Left lung (tissue), 10 donors: ENCODE measurements around the gene COL24A1. TPM values are rescaled to one million over a fixed set of nuclear protein-coding genes. Genes with fewer than 3 reads are reported as not detected.

Experiments
- ATAC-seq: fragments of 200-7000 bp; cut with Tn5 transposase; one replicate; pipeline ENCODE4 v1.9.1; 2020; ENCODE audit warnings: moderate library complexity
- DNase-seq, 4 donors: peaks; one replicate each; pipeline ENCODE4 v3.0.0-alpha.2; 2013 to 2020
- H3K27ac ChIP-seq, 2 donors: fragments of 200-600 bp; sonication (generic) in 1 of 2; one replicate each; pipeline versions ENCODE4 v1.5.0 to v1.8.0; 2020 to 2021
- H3K27me3 ChIP-seq, 2 donors: fragments of 200-600 bp; sonication (generic) in 1 of 2; one replicate each; pipeline versions ENCODE4 v1.5.0 to v1.8.0; 2020 to 2021
- H3K36me3 ChIP-seq, 2 donors: fragments of 200-600 bp; sonication (generic) in 1 of 2; one replicate each; pipeline versions ENCODE4 v1.5.0 to v1.8.0; 2020 to 2021
- H3K4me1 ChIP-seq, 2 donors: fragments of 200-600 bp; one replicate each; pipeline ENCODE4 v1.8.0; 2021
- H3K4me3 ChIP-seq, 2 donors: fragments of 200-600 bp; sonication (generic) in 1 of 2; one replicate each; pipeline versions ENCODE4 v1.5.0 to v1.8.0; 2020 to 2021; ENCODE audit warnings: mild to moderate bottlenecking in 1 of 2
- H3K9me3 ChIP-seq, 2 donors: fragments of 200-600 bp; sonication (generic) in 1 of 2; one replicate each; pipeline versions ENCODE4 v1.5.0 to v1.8.0; 2020 to 2021
- CTCF ChIP-seq, 2 donors: fragments of 200-600 bp; sonication (generic) in 1 of 2; IDR thresholded peaks; one replicate each; pipeline versions ENCODE4 v1.5.0 to v1.8.0; 2021; ENCODE audit warnings: antibody characterized with exemption in 2 of 2
- intact Hi-C, 2 donors: fragments of 100-400 bp; cut with DNase I; formaldehyde crosslinking; loops; one replicate each; pipeline versions ENCODE4 v1.11.2 to v1.14.2; 2022
- polyA plus RNA-seq, 6 donors: library from polyadenylated mRNA; unstranded; fragments of 120-200 nt; gene quantifications; one replicate each; pipeline ENCODE4 v1.2.1, GENCODE V29; 2013; ENCODE audit not compliant: insufficient read length in 6 of 6
- total RNA-seq, 2 donors: library from RNA; stranded (reverse); fragmentation: NEBNext Ultra II Directional; extraction: Animal tissue kit (Norgen Biotek cat#: 25700); gene quantifications; one replicate each; pipeline ENCODE4 v1.2.1, GENCODE V29; 2021
- donor health status: DM: no; HTN: yes; CAD: no.
- donor health status: DM: no; HTN: no; CAD: no.

Gene COL24A1
- total and polyA plus RNA-seq, 8 donors, result 0.84 to 40.8 (median 29.1) TPM

DNA sequence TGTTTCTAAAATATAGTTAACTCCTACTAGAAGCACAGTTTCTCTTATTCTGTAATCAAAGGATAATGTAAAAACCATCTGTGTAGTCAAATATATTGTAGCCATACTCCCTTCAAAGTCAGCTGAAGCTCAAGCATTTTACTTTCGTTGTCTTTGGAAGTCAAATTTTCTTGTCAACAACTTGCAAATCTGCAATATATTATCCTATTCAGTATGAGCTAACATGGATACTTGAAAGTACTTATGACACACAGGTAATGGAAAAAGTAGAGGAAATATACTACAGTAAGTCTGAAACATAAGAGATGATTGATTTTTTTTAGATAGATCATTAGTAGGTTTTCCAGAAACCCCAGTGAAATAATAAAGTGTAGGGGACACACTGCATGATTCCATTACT lies 121.5 kb downstream of the COL24A1 start:
- no peaks in the 10 kb centered on the region for H3K36me3 ChIP-seq
- peak in 1 of 4 donors; percentile 7 for DNase-seq
- ATAC-seq, result no peak
- no peak for TF ChIP-seq CTCF (IDR thresholded peaks at IDR 0.05)
- H3K9me3 ChIP-seq, result no peaks in the 10 kb centered on the region
- no peaks in the 10 kb centered on the region for H3K27me3 ChIP-seq
- no peaks in the 10 kb centered on the region for H3K4me1 ChIP-seq
- H3K4me3 ChIP-seq, result no peak overlapping the region
- intact Hi-C loops, result no loop called here
- no peak overlapping the region for H3K27ac ChIP-seq

GRCh38 chr1:86030180-86030579 lies 126.4 kb downstream of the COL24A1 start:
- Histone ChIP-seq H3K27me3 (no peaks in the 10 kb centered on the region), H3K27ac (no peak overlapping the region), H3K4me1 (no peaks in the 10 kb centered on the region), H3K9me3 (no peaks in the 10 kb centered on the region), H3K36me3 (no peaks in the 10 kb centered on the region), H3K4me3 (no peak overlapping the region)
- no peak for TF ChIP-seq CTCF (IDR thresholded peaks at IDR 0.05)
- ATAC-seq (no peak), DNase-seq (no peak)
- intact Hi-C loops, result no loop called here

- H3K4me3 ChIP-seq, result no peak overlapping the region
- no peaks in the 10 kb centered on the region for H3K9me3 ChIP-seq
- no peaks in the 10 kb centered on the region for H3K36me3 ChIP-seq
- intact Hi-C loops, result no loop called here
- peak; percentile 41 to 79 for TF ChIP-seq CTCF (IDR thresholded peaks at IDR 0.05)
- no peaks in the 10 kb centered on the region for H3K4me1 ChIP-seq
- DNase-seq, result peak in 2 of 4 donors; percentile 60 to 72
- H3K27ac ChIP-seq, result no peak overlapping the region
- ATAC-seq, result peak; percentile 68
- H3K27me3 ChIP-seq, result no peaks in the 10 kb centered on the region
Measured at GRCh38 chr1:86018283-86018923, 138.2 kb downstream of the COL24A1 start.

GRCh38 chr1:86016076-86016759 lies 140.4 kb downstream of the COL24A1 start:
- Histone ChIP-seq H3K27ac (no peak overlapping the region), H3K27me3 (no peaks in the 10 kb centered on the region), H3K36me3 (no peaks in the 10 kb centered on the region), H3K4me1 (no peaks in the 10 kb centered on the region), H3K9me3 (no peaks in the 10 kb centered on the region), H3K4me3 (no peak overlapping the region)
- DNase-seq, result no peak
- intact Hi-C loops, result no loop called here
- ATAC-seq, result no peak
- no peak for TF ChIP-seq CTCF (IDR thresholded peaks at IDR 0.05)

GRCh38 chr1:86015375-86015774 lies 141.2 kb downstream of the COL24A1 start:
- intact Hi-C loops, result no loop called here
- TF ChIP-seq CTCF (IDR thresholded peaks at IDR 0.05), result no peak

More at GRCh38 chr1:86015375-86015774, 141.2 kb downstream of the COL24A1 start:
- Histone ChIP-seq H3K27me3 (no peaks in the 10 kb centered on the region), H3K27ac (no peak overlapping the region), H3K9me3 (no peaks in the 10 kb centered on the region), H3K4me3 (no peak overlapping the region), H3K4me1 (no peaks in the 10 kb centered on the region), H3K36me3 (no peaks in the 10 kb centered on the region)
- no peak for DNase-seq
- ATAC-seq, result no peak
